Measurements from ENCODE around the gene RAET1G.
"Not testable (repeated sequence)": the region's sequence is repeated elsewhere in the genome, so short reads cannot be mapped to it uniquely, and the experiment has no call there.

RAET1G gene

GRCh38 chr6:149909701-149910470 is 13.0 kb downstream of the RAET1G start:
- DNase-seq = no peak

- DNase-seq = not testable (repeated sequence)
Measured at GRCh38 chr6:149908480-149908879, 14.4 kb downstream of the RAET1G start.

- DNase-seq = no peak
Measured at GRCh38 chr6:149907317-149907716, 15.6 kb downstream of the RAET1G start.

GRCh38 chr6:149906405-149906804 is 16.5 kb downstream of the RAET1G start:
- DNase-seq = no peak

- no peak for DNase-seq
Measured at GRCh38 chr6:149905911-149906371, 17.0 kb downstream of the RAET1G start.

- no peak for DNase-seq
Measured at GRCh38 chr6:149905371-149905910, 17.5 kb downstream of the RAET1G start.

- no peak for DNase-seq
Measured at GRCh38 chr6:149904661-149905370, 18.1 kb downstream of the RAET1G start.

- DNase-seq = no peak
Measured at GRCh38 chr6:149903938-149904611, 18.8 kb downstream of the RAET1G start.

GRCh38 chr6:149901444-149902140 is 21.3 kb downstream of the RAET1G start:
- no peak for DNase-seq

GRCh38 chr6:149900620-149901443 is 22.1 kb downstream of the RAET1G start:
- no peak for DNase-seq

GRCh38 chr6:149899926-149900619 is 22.8 kb downstream of the RAET1G start:
- DNase-seq = no peak

- no peak for DNase-seq
Measured at GRCh38 chr6:149899486-149899885, 23.4 kb downstream of the RAET1G start.

- DNase-seq = no peak
Measured at GRCh38 chr6:149898966-149899365, 24.0 kb downstream of the RAET1G start.

- DNase-seq = no peak
Measured at GRCh38 chr6:149897855-149898744, 24.8 kb downstream of the RAET1G start, which contains the start of gene RAET1E. TSS of gene RAET1E (minus strand) at chr6:149898113. CDS start at chr6:149890901, 7,212 bp downstream.

GRCh38 chr6:149897015-149897697 is 25.8 kb downstream of the RAET1G start:
- no peak for DNase-seq

- DNase-seq = no peak
Measured at GRCh38 chr6:149896491-149896890, 26.4 kb downstream of the RAET1G start.

- DNase-seq = peak; percentile 58
Measured at GRCh38 chr6:149895833-149896271, 27.1 kb downstream of the RAET1G start.

GRCh38 chr6:149895048-149895590 is 27.8 kb downstream of the RAET1G start:
- no peak for DNase-seq

- DNase-seq = not testable (repeated sequence)
Measured at GRCh38 chr6:149891864-149892263, 31.1 kb downstream of the RAET1G start.
